Astrocyte of the cerebellum (primary cell): ENCODE data around the gene PIGR.
"Not testable (repeated sequence)": the region's sequence is repeated elsewhere in the genome, so short reads cannot be mapped to it uniquely, and the experiment has no call there.

ENCODE experiments used
- DNase-seq: peaks from one replicate; pipeline ENCODE4 v3.0.0-alpha.2; 2011; ENCODE audit warnings: low read depth
- H3K4me3 ChIP-seq: 2 replicates; pipeline ENCODE4 v1.5.1; 2011; ENCODE audit warnings: mild to moderate bottlenecking, low read depth, low read length, moderate library complexity
- in situ Hi-C: cut with HindIII; loops from 2 replicates; pipeline ENCODE4 v1.10.0; 2017; ENCODE audit warnings: low sequenced_read_pairs
- TF ChIP-seq, protein P1 (sequence below): IDR thresholded peaks from 2 replicates; pipeline ENCODE4 v1.5.1; 2012; ENCODE audit warnings: low read length, low read depth, moderate library complexity, mild to moderate bottlenecking; ENCODE audit errors: missing control alignments

Gene PIGR

DNA sequence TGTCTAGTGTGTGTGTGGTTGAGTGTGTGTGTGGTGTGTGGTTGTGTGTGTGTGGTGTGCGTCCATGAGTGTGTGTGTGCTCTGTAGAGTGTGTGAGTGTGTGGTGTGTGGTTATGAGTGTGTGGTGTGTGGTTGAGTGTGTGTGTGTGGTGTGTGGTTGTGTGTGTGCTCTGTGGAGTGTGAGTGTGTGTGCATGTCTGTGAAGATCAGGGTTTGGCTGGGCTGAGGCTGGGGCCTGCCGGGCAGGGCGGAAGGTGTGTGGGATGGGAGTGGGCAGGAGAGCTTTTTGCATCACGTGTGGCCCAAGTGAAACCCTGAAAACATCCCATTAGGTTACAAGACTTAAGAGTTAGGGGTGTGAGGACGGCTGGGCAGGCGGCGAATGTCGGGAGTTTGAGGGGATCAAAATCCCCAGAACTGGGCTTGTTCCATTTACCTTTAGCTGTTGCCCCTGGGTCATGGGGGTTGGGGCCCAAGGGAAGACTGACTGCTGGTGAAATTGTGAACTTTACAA, 21.6 kb downstream of the PIGR start:
- DNase-seq, result no peak
- no peak overlapping the region for H3K4me3 ChIP-seq
- TF ChIP-seq, protein P1, sequence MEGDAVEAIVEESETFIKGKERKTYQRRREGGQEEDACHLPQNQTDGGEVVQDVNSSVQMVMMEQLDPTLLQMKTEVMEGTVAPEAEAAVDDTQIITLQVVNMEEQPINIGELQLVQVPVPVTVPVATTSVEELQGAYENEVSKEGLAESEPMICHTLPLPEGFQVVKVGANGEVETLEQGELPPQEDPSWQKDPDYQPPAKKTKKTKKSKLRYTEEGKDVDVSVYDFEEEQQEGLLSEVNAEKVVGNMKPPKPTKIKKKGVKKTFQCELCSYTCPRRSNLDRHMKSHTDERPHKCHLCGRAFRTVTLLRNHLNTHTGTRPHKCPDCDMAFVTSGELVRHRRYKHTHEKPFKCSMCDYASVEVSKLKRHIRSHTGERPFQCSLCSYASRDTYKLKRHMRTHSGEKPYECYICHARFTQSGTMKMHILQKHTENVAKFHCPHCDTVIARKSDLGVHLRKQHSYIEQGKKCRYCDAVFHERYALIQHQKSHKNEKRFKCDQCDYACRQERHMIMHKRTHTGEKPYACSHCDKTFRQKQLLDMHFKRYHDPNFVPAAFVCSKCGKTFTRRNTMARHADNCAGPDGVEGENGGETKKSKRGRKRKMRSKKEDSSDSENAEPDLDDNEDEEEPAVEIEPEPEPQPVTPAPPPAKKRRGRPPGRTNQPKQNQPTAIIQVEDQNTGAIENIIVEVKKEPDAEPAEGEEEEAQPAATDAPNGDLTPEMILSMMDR, result no peak

DNA sequence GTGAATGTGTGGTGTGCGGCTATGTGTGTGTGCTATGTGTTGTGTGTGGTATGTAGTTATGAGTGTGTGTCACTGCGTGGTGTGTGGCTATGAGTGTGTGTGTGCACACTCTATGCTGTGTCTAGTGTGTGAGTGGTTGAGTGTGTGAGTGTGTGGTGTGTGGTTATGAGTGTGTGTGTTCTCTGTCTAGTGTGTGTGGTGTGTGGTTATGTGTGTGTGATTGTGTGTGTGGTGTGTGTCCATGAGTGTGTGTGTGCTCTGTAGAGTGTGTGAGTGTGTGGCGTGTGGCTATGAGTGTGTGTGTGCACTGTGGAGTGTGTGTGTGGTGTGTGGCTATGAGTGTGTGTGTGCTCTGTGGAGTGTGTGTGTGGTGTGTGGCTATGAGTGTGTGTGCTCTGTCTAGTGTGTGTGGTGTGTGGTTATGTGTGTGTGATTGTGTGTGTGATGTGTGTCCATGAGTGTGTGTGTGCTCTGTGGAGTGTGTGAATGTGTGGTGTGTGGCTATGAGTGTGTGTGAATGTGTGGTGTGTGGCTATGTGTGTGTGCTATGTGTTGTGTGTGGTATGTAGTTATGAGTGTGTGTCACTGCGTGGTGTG, 22.2 kb downstream of the PIGR start:
- DNase-seq, H3K4me3 ChIP-seq: not testable (repeated sequence)
- in situ Hi-C loops, result loop anchor here (25.0 kb wide), 1 partner anchor 187 kb away; no protein-coding TSS in a partner anchor

More for the DNA sequence above, 21.6 kb downstream of the PIGR start:
- in situ Hi-C loops, result loop anchor here (25.0 kb wide), 1 partner anchor 187 kb away; no protein-coding TSS in a partner anchor

DNA sequence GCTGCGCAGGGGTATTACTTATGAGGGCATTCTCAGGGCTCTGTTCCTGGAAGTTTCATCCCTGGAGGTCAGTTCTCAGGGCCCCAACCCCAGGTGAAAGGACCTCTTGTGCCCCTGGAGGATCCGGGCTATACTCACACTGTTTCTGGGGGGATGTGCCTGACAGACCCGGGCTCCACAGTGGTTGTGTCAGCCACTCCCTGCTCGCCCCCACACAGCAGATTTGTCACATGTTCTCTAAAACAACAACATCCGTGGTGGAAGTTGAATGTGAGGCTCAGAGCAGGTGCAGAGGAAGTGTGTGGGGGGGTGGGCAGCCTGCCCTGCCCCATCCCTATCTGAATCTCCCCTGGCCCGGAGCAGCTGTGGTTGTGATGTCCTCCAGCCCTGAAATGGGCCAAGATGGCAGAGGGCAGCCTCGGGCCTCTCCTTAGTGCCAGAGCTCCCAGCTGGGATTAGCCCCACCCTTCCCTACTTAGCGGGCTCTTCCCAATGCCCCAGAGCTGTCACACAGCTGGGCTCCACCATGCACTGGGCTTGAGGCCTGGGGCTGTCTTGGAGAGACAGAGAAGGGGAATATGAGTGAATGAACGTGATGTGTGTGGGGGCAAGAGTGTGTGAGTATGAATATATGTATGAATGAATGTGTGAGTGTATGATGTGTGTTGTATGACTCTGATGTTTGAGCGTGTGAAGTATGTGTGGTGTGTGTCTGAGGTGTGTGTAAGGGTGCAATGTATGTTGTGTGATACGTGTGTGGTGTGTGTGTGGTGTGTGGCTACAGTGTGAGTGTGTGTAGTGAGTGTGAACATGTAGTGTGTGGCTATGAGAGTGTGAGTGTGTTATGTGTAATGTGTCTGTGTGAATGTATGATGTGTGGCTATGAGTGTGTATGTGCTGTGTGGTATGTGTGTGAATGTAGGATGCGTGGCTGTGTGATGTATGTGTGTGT, 23.0 kb downstream of the PIGR start:
- in situ Hi-C loops, result loop anchor here (25.0 kb wide), 1 partner anchor 186 kb away; no protein-coding TSS in a partner anchor
- no peak for DNase-seq
- TF ChIP-seq, protein P1, result no peak
- H3K4me3 ChIP-seq, result no peak overlapping the region

DNA sequence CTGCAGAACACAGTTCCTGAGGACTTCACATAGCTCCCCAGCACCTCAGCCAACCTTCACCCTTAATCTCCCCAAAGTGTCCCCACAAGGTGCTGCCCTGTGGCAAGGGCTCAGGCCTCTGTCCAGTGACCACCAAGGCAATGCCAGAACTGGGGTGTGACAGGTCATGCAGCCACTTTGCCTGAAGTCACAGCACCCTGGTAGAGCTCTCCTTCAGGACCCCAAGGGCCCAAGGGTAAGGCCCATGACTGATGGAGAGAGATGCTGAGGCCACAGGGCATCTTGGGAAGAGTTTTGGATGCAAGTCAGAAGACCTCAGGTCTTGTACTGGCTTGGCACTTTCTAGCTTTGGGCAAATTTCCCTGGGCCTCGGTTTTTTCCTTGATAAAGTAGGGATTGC, 23.7 kb downstream of the PIGR start:
- in situ Hi-C loops, result loop anchor here (25.0 kb wide), 1 partner anchor 185 kb away; no protein-coding TSS in a partner anchor

DNA sequence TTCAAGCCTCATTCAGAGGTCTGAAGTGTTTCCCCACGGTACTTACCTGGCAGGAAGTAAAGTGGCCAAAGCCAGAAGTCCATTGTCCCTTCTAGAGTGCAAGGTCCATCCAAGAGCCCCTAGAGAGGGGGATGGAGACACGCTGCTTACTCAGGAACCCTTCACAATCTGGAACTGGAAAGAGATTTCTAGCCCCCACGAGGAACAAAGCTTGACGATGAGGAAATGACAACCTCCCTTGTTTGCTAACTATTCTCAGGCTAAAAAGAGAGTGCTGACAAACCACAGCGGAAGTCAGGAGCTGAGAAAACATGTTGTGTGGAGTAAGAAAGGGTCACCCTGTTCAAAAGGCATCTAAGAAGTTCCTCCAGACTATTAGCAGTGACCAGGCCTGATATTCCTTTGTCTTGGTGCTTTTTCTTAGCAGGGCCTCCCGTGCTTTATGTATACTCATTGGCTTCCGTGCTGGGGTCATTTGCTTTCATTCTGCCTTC, 24.4 kb downstream of the PIGR start, which contains the start of gene FCMR:
Gene FCMR, minus strand, starts transcription at position 170 of the 494 bp plus-strand sequence. Its CDS starts 87 bp downstream, at position 83.
- H3K4me3 ChIP-seq, result no peak within 1 kb of the TSS
- TF ChIP-seq, protein P1, result no peak
- in situ Hi-C loops, result loop anchor here (25.0 kb wide), 1 partner anchor 185 kb away; no protein-coding TSS in a partner anchor
- no peak for DNase-seq

More for the DNA sequence above, 23.7 kb downstream of the PIGR start:
- no peak for DNase-seq
- TF ChIP-seq, protein P1, result no peak
- H3K4me3 ChIP-seq, result no peak overlapping the region

DNA sequence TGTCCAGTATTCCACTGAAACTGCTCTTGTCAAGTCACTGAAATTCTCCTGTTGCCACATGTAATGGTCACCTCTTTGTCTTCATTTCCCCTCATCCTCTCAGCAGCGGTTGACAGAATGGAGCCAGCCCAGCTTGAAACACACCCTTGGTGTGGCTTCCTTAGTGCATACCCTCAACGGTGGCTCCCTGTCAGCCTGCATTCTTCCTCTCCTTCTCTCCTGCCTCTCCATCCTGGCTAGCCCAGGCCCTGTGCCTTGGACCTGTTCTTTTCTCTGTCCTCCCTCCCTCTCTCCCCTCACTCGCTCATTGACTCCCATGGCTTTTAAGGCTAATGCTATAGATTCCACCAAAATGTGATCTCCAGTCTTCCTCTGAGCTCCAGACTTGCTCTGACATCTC, 28.2 kb downstream of the PIGR start:
- TF ChIP-seq, protein P1, result no peak
- H3K4me3 ChIP-seq, result no peak overlapping the region
- no peak for DNase-seq
- in situ Hi-C loops, result loop anchor here (5.0 to 25.0 kb wide), 3 partner anchors 69 to 286 kb away; no protein-coding TSS in a partner anchor
